ENCODE results near the gene PAEP. TPM values are rescaled to one million over a fixed set of nuclear protein-coding genes. Genes with fewer than 3 reads are reported as not detected.

Gene PAEP
- total and polyA plus RNA-seq, 8 donors: not detected

DNA sequence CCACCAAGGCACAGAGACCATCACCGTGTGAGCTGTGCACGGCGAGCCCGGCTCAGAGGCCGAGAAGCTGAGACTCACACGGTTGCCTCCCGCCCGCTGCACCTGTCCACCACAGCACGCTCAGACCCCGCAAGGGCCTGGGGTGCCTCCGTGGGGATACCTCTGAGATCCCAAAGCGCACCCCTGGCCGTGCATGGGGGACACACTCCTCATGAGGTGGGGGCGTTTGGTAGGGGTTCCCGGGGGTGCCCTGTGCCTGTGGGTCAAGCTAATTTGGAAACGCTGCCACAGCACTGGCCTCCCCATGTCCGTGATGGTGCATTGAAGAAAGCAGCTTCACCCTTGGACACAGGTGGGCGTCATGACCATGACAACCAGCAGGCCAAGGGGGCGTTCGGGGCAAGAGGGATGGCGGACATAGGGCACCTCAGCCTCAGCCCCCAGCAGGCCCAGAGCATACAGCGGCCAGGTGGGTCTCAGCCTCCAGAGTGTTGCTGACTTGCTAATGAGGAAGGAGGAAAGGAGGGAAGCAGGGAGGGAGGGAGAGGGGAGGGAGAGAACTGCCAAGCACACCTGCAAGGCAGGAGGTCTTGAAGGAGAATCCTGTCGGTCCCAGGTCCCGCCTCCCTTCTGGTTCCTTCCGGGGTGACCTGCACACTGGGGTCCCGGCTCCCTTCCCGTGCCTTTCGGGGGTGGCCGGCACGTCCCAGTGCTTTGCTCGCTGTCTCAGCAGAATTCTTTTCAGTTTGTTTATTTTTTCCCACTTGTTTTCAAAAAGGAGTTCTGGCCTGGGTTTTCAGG is 43.1 kb downstream of the PAEP start:
- H3K27ac ChIP-seq: no peak overlapping the region
- peaks cover 0 to 7% (median 2%) of the 10 kb centered on the region in 4 donors for H3K4me1 ChIP-seq
- H3K9me3 ChIP-seq: no peaks in the 10 kb centered on the region
- no peak for TF ChIP-seq EP300 (IDR thresholded peaks at IDR 0.05)
- TF ChIP-seq, protein P1, sequence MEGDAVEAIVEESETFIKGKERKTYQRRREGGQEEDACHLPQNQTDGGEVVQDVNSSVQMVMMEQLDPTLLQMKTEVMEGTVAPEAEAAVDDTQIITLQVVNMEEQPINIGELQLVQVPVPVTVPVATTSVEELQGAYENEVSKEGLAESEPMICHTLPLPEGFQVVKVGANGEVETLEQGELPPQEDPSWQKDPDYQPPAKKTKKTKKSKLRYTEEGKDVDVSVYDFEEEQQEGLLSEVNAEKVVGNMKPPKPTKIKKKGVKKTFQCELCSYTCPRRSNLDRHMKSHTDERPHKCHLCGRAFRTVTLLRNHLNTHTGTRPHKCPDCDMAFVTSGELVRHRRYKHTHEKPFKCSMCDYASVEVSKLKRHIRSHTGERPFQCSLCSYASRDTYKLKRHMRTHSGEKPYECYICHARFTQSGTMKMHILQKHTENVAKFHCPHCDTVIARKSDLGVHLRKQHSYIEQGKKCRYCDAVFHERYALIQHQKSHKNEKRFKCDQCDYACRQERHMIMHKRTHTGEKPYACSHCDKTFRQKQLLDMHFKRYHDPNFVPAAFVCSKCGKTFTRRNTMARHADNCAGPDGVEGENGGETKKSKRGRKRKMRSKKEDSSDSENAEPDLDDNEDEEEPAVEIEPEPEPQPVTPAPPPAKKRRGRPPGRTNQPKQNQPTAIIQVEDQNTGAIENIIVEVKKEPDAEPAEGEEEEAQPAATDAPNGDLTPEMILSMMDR (IDR thresholded peaks at IDR 0.05): no peak
- no peak for TF ChIP-seq POLR2A (IDR thresholded peaks at IDR 0.05)
- no peak for TF ChIP-seq POLR2AphosphoS5 (IDR thresholded peaks at IDR 0.05)
- H3K4me3 ChIP-seq: no peak overlapping the region
- intact Hi-C loops (cut with DNase I; ENCODE audit: low total_unique reads): no loop called here
- peak in 1 of 2 donors; percentile 17 for DNase-seq
- no peaks in the 10 kb centered on the region for H3K36me3 ChIP-seq
- WGBS, 5 donors: 58 to 70% (median 67%) methylated on average over 18 to 31 of the region's 31 CpGs
- peaks cover 0 to 48% (median 15%) of the 10 kb centered on the region in 3 donors for H3K27me3 ChIP-seq

DNA sequence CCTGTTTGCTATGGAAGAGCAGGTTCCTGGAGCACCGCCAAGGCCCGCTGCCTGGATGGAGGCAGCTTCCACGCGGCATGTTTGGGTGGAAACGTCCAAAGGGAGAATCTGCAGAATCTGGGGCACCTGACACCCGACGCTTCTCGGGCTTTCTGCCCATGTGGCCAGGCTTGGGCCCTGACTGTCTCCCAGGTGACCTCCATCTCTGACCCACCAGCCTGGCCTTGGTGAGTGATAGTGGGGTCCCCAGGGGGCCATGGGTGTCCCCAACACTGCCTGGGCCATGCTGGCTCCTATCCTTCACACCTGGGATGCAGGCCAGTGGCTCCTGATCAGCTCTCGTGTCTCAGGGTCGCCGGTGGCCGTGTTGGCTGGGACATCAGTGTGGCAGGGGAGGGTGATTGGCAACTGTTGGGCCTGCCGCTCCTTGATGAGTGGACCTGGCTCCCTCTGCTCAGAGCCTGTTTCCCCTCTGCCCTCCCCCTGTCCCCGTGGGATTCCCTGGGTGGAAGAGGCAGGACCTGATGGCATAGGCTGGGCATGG is 43.8 kb downstream of the PAEP start:
- 52 to 61% (median 55%) methylated on average over 11 to 14 of the region's 14 CpGs for WGBS, 5 donors
- H3K9me3 ChIP-seq: no peaks in the 10 kb centered on the region
- H3K36me3 ChIP-seq: no peaks in the 10 kb centered on the region
- peak; percentile 24 to 26 for DNase-seq
- intact Hi-C loops (cut with DNase I; ENCODE audit: low total_unique reads): no loop called here
- H3K27me3 ChIP-seq: peaks cover 0 to 44% (median 15%) of the 10 kb centered on the region in 3 donors
- peaks cover 0 to 7% (median 2%) of the 10 kb centered on the region in 4 donors for H3K4me1 ChIP-seq
- no peak overlapping the region for H3K27ac ChIP-seq
- H3K4me3 ChIP-seq: no peak overlapping the region
- TF ChIP-seq EP300 (IDR thresholded peaks at IDR 0.05) (no peak), POLR2A (IDR thresholded peaks at IDR 0.05) (no peak), POLR2AphosphoS5 (IDR thresholded peaks at IDR 0.05) (no peak)
- TF ChIP-seq, protein P1 (IDR thresholded peaks at IDR 0.05): no peak

DNA sequence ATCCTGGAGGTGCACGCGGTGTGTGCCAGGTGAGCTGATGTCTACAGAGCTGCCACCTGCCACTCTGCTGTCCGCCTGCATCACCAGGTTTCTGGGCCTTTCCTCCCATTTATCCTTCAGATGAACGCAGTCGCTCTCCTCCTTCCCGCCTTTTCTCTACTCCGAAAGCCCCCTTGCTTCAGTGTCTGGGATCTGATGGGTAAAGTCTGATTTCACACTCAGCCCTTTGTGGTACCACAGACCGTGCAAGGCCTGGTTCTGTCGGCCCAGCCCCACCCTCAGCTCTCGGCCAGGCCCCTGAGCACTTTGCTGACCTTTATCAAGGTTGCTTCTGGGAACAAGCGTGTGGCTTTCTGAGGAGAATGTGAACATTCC is 45.3 kb downstream of the PAEP start:
- Histone ChIP-seq H3K4me3 (no peak overlapping the region), H3K27me3 (peaks cover 0 to 42% (median 15%) of the 10 kb centered on the region in 3 donors), H3K4me1 (peaks cover 0 to 7% (median 2%) of the 10 kb centered on the region in 4 donors), H3K27ac (no peak overlapping the region), H3K36me3 (no peaks in the 10 kb centered on the region), H3K9me3 (no peaks in the 10 kb centered on the region)
- intact Hi-C loops (cut with DNase I; ENCODE audit: low total_unique reads): no loop called here
- WGBS, 5 donors: 80 to 87% (median 81%) methylated on average over 11 of the region's 11 CpGs
- peak in 1 of 2 donors; percentile 15 for DNase-seq
- no peak for TF ChIP-seq EP300 (IDR thresholded peaks at IDR 0.05)
- no peak for TF ChIP-seq POLR2A (IDR thresholded peaks at IDR 0.05)
- TF ChIP-seq, protein P1 (IDR thresholded peaks at IDR 0.05): no peak
- no peak for TF ChIP-seq POLR2AphosphoS5 (IDR thresholded peaks at IDR 0.05)

DNA sequence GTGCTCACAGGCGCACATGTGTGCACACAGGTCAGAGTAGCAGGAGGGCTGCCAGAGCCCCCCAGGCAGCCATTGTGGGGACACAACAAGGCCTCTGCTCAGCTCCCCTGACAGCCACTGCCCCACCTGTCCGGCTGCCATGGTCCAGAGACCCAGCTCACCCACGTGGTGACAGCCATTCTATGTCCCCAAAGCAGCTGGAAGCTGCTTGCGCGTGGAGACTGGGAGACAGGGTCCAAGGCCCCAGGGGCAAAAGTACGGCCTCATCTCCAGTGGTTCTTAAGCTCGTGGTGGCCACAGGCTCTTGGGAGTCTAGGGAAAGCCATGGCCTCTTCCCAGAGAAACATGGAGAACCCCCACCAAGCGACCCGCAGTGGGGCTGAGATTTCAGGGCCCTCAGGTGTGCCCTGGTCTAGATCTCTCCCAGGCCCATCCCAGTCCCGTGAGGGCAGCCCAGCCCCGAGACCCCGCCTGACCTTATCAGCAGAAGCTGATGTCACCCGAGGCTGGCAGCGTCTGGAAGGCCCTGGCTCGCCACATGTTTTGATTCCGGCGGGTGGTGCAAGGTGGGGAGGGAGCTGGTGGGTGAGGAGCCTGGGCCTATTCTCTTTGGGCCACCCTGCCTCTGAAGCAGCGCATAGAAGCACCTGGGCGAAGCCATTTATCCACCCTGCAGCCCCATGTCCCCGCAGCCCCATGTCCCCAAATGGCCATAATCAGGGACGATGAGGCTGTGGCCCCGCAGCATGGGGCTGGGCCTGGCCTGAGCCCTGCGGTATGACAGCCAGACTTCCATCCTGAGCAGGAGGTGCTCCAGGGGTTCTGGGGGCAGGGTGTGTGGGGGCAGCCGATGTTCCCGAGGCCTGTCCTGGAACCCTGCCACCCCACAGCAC is 46.1 kb downstream of the PAEP start:
- Histone ChIP-seq H3K4me3 (no peak overlapping the region), H3K27me3 (peaks cover 0 to 41% (median 11%) of the 10 kb centered on the region in 3 donors), H3K9me3 (no peaks in the 10 kb centered on the region), H3K36me3 (no peaks in the 10 kb centered on the region), H3K4me1 (peaks cover 0 to 7% (median 2%) of the 10 kb centered on the region in 4 donors), H3K27ac (no peak overlapping the region)
- DNase-seq: peak in 1 of 2 donors; percentile 18
- WGBS, 5 donors: 71 to 77% (median 74%) methylated on average over 18 to 25 of the region's 25 CpGs
- TF ChIP-seq POLR2A (IDR thresholded peaks at IDR 0.05) (no peak), POLR2AphosphoS5 (IDR thresholded peaks at IDR 0.05) (no peak), EP300 (IDR thresholded peaks at IDR 0.05) (no peak)
- TF ChIP-seq, protein P1 (IDR thresholded peaks at IDR 0.05): no peak
- intact Hi-C loops (cut with DNase I; ENCODE audit: low total_unique reads): no loop called here
